ENCODE results near the gene EPYC.
A peak's percentile ranks its signal among the peaks of the same experiment; 100 is the strongest.

DNA sequence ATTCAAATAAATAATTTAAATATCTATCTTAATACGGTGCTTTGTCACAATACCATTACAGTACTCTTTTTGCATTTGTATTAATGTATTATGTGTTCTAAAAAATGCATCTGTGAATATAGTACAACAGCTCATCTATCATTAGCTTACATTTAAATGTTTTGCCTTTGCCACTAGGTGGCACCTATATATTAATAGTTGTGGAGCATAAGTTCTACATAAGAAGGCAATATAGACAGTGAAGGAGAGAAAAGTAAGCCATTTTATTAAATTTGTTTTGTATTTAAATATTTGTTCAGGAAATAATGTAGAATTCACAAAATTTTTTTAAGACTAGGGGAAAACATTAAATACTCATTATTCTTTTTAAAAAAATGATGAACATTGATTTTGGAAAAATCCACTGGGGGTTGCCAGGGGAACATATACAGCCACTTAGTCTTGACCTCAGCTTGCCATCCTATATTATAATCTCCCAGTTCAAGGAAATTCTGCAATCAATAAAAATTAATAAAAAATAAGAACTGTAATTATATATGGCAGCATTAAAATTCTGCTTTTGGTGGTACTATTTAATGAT lies 59.6 kb downstream of the EPYC start:
- TF ChIP-seq, protein P1, sequence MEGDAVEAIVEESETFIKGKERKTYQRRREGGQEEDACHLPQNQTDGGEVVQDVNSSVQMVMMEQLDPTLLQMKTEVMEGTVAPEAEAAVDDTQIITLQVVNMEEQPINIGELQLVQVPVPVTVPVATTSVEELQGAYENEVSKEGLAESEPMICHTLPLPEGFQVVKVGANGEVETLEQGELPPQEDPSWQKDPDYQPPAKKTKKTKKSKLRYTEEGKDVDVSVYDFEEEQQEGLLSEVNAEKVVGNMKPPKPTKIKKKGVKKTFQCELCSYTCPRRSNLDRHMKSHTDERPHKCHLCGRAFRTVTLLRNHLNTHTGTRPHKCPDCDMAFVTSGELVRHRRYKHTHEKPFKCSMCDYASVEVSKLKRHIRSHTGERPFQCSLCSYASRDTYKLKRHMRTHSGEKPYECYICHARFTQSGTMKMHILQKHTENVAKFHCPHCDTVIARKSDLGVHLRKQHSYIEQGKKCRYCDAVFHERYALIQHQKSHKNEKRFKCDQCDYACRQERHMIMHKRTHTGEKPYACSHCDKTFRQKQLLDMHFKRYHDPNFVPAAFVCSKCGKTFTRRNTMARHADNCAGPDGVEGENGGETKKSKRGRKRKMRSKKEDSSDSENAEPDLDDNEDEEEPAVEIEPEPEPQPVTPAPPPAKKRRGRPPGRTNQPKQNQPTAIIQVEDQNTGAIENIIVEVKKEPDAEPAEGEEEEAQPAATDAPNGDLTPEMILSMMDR (conservative IDR thresholded peaks at IDR 0.05), result peak; percentile 79
- no peak for TF ChIP-seq EZH2 (IDR thresholded peaks at IDR 0.05; ENCODE audit: low read depth)
